ENCODE results near the gene CHST5.

CHST5 gene

DNA sequence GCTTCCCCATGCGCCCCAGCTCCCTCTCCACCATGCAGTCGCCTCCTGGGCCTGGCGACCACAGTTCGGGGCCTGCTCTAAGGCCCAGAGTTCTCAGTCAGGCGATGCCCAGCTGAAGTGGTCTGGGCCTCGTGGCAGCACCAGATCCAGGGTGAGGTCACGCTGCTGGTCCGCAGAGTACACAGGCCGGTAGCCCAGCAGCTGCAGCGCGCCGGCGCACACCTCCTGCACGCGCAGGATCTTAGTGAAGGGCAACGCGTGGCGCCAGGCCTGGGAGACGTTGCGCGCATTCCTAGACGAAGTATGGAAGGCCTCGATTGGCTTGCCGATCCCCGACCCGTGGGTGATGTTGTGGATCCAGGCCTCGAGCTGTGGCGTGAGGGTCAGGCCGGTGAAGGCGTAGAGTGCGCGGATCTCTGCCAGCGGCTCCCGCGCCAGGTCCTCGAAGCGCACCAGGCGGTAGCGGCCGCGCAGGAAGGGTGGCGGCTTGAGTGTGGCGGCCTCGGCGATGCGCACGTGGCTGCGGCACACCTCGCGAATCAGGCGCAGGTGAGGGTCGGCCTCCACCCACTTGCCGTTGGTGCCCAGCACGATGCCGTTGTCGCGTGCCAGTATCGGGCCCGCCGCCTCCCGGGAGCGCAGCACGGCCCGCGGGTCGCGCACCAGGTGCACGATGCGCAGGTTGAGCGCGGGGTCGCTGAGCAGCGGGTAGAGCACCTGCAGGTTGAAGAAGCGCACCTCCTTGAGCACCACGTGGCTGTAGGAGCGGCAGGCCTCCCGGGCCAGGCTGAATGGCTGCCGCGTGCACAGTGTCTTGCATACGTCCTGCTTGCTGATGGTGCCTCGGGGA lies 6.6 kb downstream of the CHST5 start:
- TF ChIP-seq, protein P1, sequence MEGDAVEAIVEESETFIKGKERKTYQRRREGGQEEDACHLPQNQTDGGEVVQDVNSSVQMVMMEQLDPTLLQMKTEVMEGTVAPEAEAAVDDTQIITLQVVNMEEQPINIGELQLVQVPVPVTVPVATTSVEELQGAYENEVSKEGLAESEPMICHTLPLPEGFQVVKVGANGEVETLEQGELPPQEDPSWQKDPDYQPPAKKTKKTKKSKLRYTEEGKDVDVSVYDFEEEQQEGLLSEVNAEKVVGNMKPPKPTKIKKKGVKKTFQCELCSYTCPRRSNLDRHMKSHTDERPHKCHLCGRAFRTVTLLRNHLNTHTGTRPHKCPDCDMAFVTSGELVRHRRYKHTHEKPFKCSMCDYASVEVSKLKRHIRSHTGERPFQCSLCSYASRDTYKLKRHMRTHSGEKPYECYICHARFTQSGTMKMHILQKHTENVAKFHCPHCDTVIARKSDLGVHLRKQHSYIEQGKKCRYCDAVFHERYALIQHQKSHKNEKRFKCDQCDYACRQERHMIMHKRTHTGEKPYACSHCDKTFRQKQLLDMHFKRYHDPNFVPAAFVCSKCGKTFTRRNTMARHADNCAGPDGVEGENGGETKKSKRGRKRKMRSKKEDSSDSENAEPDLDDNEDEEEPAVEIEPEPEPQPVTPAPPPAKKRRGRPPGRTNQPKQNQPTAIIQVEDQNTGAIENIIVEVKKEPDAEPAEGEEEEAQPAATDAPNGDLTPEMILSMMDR (IDR thresholded peaks at IDR 0.05) = no peak

DNA sequence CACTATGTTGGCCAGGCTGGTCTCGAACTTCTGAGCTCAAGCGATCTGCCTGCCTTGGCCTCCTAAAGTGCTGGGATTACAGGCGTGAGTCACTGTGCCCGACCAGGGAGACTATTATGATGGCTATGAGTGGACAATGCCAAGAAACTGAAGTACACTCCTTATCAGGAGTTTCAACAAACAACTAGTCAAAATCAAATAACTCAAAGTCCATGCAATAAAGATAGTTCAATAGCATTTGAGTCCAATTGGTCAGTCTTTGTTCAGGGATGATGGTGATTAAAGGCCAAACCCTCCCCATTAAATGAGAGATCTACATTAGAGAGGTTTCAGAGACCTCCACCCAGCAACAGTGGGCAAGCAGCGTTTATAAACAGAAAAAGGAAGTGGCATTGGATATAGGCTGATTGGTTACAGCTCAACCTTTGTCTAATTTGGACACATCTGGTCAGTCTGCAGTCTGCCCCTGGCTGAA lies 8.0 kb downstream of the CHST5 start:
- TF ChIP-seq, protein P1 (IDR thresholded peaks at IDR 0.05) = no peak

DNA sequence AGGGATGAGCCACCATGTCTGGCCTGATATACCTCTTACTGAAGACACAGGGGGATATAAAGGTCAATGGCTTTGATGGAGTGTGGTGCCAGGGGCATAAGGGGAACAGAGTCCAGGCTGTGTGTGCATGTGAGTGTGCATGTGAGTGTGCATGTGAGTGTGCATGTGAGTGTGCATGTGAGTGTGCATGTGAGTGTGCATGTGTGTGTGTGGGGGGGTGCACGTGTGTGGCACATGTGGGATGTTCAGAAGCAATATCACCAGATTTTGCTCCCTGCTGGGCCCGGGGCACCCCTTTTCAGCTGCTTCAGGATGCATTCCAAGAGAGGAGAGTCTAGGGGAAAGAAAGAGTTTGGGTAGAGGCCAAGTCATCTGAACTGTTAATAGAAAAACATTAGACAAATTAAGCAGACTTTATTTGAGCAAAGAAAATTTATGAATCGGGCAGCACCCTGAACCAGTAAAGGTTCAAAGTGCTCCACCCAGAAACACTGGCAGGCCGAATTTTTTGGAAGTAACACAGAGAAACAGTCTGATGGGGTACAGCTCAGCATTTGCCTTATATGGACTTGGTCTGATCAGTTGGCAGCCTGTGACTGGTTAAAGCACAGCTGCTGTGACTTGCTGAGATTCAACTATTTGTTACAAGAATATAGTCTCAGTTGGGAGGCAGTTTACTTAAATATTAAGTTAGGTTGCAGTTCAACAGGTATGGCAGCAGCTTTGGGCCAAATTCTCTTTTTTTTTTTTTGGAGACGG lies 9.7 kb downstream of the CHST5 start:
- TF ChIP-seq, protein P1 (IDR thresholded peaks at IDR 0.05) = no peak

DNA sequence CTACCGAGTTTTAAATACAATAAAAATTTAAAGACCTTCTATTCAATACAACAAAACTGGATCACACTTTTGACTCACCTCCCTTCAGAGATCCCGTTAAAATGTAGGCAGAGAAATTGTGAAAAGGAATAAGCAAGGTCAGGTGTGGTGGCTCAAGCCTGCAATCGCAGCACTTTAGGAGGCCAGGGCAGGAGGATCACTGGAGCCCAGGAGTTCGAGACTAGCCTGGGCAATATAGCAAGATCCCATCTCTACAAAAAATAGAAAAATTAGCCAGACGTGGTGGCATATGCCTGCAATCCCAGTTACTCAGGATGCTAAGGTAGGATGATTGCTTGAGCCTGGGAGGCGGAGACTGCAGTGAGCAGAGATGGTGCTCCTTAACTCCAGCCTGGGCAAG lies 16.7 kb downstream of the CHST5 start:
- TF ChIP-seq, protein P1 (IDR thresholded peaks at IDR 0.05) = no peak

GRCh38 chr16:75514296-75514695 lies 21.6 kb downstream of the CHST5 start:
- TF ChIP-seq, protein P1 (IDR thresholded peaks at IDR 0.05) = no peak

DNA sequence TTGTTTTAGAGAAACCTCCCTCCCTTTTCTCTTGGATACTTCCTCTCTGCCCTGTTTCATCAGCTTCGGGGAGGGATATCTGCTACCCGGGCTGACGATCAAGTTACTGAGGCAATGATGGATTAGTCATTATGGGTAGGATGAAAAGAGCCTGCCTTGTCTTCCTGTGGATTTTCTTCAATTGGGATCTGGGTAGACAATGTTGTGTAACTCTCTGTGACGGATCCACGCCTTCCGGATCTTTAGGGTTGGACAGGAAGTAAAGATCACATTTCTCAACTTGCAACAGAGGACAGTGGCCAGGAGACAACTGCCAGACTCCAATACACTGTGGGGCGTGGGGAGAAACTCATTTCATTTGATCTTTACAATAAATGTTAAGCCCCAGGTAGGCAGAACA lies 29.3 kb downstream of the CHST5 start:
- TF ChIP-seq, protein P1 (IDR thresholded peaks at IDR 0.05) = no peak

- TF ChIP-seq, protein P1 (IDR thresholded peaks at IDR 0.05) = no peak
Observed at GRCh38 chr16:75506107-75506506, 29.8 kb downstream of the CHST5 start.

Measured in LNCAP (cell line).